ENCODE results near the gene FRMD4A.

GRCh38 chr10:14311206-14311957 lies 19.3 kb downstream of the FRMD4A start:
- no peak for TF ChIP-seq EZH2 (IDR thresholded peaks at IDR 0.05; ENCODE audit: low read length)
- no peak for TF ChIP-seq CTCF (optimal IDR thresholded peaks at IDR 0.05 in 1 of 3, IDR thresholded peaks at IDR 0.05 in 1 of 3, conservative IDR thresholded peaks at IDR 0.05 in 1 of 3; ENCODE audit: extremely low read depth in 1 of 3, insufficient read depth in 2 of 3, low read length in 3 of 3)
